Stimulated activated CD8-positive, alpha-beta memory T cell treated with anti-CD3 and anti-CD28 coated beads, Interleukin-12 subunit alpha, Interleukin-12 subunit beta, amount 100 ng/mL, for 24 hours (primary cell): Measurements from ENCODE around the gene ACACB.

Experiments used
- DNase-seq: peaks from one replicate; pipeline ENCODE4 v3.0.0-alpha.2; 2020; ENCODE audit errors: extremely low read depth

Gene ACACB

DNA sequence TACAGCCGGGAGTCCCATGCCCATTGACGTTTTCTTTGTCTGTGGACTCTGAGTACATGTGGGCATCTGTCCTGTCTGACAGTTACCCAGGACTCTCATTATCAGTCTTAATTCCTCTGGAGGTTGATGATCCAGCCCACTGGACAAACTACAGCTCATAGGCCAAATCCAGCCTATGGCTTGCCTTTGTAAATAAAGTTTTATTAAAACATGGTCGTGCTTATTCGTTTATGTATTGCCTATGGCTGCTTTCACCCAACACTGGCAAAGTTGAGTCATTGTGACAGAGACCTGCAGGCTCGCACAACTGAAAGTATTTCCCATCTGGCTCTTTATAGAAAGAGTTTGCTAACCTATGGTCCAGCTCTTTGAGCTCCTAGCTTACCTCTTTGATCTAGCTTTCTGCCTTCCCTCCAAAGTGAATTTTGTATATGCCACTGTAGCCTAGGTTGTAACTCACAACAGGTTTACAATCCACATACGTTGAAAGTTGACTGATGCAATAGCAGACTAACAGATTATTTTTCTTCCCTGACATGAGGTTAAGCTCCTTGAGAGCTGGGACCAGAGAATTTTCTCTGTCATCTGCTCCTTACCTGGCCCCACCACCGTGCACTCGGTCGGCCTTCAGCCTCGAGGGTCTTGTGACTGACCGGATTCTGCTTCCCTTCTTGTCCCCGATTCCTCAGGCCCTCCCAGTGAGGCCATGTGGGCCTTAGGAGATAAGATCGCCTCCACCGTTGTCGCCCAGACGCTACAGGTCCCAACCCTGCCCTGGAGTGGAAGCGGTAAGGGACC is 57.3 kb downstream of the ACACB start:
- no peak for DNase-seq

GRCh38 chr12:109174468-109174867 is 58.1 kb downstream of the ACACB start:
- no peak for DNase-seq

- DNase-seq: no peak
Measured at GRCh38 chr12:109178532-109178931, 62.1 kb downstream of the ACACB start.

- DNase-seq: no peak
Measured at GRCh38 chr12:109179927-109180326, 63.5 kb downstream of the ACACB start.

DNA sequence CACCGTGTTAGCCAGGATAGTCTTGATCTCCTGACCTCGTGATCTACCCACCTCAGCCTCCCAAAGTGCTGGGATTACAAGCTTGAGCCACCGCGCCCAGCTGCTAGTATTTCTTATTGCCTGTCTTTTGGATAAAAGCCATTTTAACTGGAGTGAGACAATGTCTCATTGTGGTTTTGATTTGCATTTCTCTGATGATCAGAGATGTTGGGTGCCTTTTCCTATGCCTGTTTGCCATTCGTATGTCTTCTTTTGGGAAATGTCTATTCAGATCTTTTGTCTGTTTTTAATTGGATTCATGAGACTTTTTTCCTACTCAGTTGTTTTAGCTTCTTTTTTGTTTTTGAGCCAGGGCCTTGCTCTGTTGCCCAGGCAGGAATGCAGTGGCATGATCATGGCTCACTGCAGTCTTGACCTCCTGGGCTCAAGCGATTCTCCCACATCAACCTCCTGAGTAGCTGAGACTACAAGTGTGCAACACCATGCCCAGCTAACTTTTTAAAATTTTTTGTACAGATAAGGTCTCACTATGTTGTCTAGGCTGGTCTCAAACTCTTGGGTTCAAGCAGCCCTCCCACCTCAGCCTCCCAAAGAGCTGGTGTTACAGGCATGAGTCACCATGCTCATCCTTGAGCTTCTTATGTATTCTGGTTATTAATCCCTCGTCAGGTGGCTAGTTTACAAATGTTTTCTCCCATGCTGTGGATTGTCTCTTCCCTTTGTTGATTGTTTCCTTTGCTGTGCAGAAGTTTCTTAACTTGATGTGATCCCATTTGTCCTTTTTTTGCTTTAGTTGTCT is 65.9 kb downstream of the ACACB start:
- DNase-seq: no peak

- no peak for DNase-seq
Measured at GRCh38 chr12:109185441-109185840, 69.1 kb downstream of the ACACB start.

- DNase-seq: no peak
Measured at GRCh38 chr12:109186993-109187653, 70.7 kb downstream of the ACACB start.

DNA sequence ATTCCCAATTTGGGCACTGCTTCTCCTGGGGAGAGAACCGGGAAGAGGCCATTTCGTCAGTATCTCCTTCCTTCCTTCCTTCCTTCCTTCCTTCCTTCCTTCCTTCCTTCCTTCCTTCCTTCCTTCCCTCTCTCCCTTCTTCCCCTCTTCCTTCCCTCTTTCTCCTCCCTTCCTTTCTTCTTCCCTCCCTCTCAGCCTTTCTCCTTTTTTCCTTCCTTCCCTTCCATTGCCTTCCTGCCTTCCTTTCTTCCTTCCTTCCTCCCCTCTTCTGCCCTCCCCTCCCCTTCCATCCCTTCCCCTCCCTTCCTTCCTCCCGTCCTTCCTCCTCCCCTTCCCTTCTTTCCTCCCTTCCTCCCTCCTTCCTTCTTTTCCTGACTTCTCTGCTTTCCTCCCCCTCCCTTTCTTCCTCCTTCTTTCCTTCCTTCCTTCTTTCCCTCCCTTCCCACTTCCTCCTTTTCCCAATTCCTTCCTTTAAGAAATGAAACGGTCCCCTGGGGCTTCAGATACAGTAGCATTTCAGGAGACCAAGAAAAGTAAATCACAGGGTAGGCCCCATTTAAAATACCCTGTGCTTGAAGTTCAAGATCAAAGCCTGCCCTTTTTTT is 71.8 kb downstream of the ACACB start:
- no peak for DNase-seq

DNA sequence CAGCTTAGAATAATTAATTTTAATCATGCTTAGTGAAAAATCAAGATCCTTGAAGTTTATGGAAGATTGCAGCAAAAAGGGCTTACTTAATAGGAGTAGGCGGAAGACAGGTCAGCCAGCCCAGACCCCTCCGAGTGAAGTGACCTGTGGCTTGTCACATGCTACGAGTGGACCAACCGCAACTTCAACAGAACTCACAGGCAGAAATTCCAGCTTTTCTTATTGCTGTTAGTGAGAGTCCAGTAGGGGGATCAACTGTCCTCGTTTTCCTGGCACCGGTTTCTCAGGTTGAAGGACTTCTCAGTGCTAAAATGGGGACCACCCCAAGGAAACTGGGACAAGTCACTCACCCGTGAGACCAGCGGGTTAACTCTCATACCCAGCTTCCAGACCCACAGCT is 72.9 kb downstream of the ACACB start:
- no peak for DNase-seq

GRCh38 chr12:109191621-109192250 is 75.3 kb downstream of the ACACB start:
- no peak for DNase-seq

GRCh38 chr12:109192358-109192757 is 76.0 kb downstream of the ACACB start:
- DNase-seq: no peak

GRCh38 chr12:109193896-109194295 is 77.5 kb downstream of the ACACB start:
- no peak for DNase-seq

DNA sequence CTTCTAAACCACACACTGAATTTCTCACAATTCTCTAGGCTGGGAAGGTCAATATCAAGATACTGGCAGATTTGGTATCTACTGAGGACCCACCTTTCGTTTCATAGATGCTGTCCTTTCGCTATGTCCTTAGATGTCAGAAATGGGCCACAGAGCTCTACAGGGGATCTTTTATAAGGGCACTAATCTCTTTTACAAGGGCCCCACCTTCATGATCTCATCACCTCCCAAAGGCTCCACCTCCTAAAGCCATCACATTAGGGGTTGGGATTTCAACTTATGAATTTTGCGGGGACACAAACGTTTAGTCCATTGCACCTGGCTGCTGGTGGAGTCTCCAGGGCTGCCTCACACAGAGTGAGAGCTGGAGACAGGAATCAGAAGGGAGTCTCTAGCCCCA is 79.9 kb downstream of the ACACB start:
- no peak for DNase-seq

GRCh38 chr12:109197327-109197726 is 80.9 kb downstream of the ACACB start:
- no peak for DNase-seq

DNA sequence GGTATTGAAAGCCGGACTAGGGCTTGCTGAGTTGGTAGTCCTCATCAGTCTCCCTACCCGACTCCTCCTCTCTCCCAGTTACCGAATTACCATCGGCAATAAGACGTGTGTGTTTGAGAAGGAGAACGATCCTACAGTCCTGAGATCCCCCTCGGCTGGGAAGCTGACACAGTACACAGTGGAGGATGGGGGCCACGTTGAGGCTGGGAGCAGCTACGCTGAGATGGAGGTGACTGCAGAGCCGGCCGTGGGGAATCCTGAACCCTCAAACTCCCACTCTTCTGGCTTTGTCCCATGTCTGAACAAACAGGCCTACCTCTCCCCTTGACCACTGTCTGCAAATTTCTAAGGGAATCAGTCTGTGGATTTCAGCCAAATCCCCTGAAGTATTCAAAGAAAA is 82.9 kb downstream of the ACACB start:
- no peak for DNase-seq

DNA sequence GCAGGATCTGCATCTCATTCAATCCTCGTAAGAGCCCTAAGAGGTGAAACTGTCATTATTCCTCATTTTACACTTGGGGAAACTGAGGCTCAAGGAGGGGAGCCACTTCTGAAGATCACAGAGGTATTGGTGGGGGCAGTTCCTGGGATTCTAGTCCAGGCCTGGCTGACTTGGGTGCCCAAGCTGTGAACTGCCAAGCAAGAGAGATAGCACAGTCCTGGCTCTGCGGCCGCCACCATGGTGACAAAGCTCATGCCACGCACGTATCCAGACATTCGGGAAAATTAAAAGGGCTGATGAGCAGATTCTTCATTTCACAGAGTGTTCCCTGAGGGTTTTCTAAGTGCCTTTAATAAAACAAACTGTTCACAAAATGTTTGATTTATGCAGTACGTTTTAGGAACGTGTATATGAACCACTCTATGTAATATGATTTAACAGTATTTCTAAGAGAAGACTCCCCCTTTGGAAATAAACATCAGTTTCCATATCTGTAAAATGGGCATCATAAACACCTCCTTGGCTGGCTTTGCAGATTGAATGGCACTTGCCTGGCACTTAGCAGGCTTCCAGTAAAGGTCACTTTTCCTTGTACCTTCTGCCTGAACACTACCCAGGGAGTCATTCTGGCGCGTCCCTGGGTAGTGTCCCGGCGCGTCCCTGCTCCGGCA is 84.6 kb downstream of the ACACB start:
- no peak for DNase-seq

DNA sequence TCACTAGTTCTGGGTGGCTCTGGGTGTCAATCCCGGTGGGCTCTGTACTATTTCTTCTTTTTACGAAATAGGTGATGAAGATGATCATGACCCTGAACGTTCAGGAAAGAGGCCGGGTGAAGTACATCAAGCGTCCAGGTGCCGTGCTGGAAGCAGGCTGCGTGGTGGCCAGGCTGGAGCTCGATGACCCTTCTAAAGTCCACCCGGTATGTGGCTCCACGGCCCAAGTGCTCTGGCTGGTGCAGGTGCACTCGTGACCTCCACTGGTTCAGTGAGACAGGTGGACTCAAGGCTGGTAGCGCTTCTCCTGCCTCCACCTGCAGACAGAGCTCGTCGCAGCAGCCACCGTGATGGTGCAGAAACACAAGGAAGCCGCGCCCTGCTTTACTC is 85.1 kb downstream of the ACACB start:
- DNase-seq: no peak

DNA sequence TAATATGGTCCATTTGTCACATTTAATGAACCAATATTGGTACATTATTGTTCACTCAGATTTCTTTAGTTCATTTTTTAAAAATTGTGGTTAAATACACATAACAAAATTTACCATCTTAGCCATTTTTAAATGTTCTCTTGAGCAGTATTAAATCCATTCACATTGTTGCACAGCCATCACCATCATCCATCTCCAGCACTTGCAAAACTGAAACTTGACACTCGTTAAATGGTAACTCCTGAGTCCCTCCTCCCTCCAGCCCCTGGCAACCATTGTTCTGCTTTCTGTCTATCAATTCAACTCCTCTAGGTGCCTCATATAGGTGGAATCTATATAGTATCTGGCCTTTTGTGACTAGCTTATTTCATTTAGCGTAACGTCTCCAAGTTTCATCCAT is 86.4 kb downstream of the ACACB start:
- no peak for DNase-seq

GRCh38 chr12:109203480-109203879 is 87.1 kb downstream of the ACACB start:
- DNase-seq: no peak

DNA sequence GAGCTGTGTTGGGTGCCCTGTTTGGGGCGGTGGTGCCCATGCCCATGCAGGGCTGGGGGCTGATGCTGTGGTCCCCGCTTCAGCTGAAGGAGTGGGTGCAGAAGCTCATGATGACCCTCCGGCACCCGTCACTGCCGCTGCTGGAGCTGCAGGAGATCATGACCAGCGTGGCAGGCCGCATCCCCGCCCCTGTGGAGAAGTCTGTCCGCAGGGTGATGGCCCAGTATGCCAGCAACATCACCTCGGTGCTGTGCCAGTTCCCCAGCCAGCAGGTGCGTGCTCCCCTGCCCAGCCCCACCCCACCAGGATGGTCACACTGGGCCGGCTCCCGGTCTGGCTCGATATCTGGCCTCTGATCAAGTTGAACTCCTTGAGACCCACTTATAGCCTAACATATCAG is 92.7 kb downstream of the ACACB start:
- no peak for DNase-seq

DNA sequence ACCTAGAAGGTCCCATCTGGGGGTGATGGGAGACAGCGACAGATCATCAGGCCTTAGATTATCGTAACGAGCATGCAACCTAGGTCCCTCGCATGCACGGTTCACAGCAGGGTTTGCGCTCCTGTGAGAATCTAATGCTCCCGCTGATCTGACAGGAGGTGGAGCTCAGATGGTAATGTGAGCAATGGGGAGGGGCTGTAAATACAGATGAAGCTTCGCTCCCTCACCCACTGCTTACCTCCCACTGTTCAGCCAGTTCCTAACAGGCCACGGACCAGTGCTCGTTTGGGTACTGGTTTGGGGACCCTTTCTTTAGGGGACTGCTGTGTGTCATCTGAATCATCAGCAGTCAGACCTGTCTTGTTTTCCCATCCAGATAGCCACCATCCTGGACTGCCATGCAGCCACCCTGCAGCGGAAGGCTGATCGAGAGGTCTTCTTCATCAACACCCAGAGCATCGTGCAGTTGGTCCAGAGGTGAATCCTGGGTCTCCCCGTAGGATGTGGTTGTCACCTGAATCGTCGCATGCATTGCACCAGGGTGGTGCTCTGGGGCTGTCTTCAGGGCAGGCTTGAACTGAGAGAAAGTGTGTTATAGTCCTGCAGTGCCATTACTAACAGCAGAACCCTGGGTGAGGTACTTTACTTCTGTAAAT is 96.2 kb downstream of the ACACB start:
- no peak for DNase-seq
